Activated CD4-positive, alpha-beta T cell treated with anti-CD3 and anti-CD28 coated beads for 48 hours (primary cell): ENCODE data around the gene STAT3.
A peak's percentile ranks its signal among the peaks of the same experiment; 100 is the strongest.
"Not testable (repeated sequence)": the region's sequence is repeated elsewhere in the genome, so short reads cannot be mapped to it uniquely, and the experiment has no call there.

ENCODE experiments used
- DNase-seq: peaks from one replicate; pipeline ENCODE4 v3.0.0-alpha.2; 2020

Gene STAT3

GRCh38 chr17:42388381-42389134, at the start of gene STAT3:
Gene STAT3, minus strand, starts transcription at chr17:42388442. Its CDS starts 39,926 bp downstream, at chr17:42348516.
- peak; percentile 100 for DNase-seq

DNA sequence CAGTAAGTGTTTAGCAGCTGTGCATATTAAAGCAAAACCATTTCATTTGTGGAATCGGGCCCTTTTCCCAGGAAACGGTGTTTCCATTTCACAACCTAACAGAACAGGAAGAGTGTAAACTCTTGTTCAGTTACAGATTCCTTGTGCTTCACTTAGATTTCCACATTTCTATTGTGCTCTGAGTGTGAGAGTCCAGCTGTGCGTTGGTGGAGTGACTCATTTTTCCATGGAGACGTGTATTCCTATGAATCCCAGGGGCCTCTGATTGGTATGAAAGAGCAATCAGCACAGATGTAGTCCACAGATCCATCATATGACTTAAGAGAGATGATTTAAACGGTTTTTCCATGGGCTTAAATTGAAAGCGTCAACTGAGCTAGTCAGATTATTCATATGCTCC, 48.1 kb upstream of the STAT3 start:
- DNase-seq: no peak

GRCh38 chr17:42431758-42432161, 43.5 kb upstream of the STAT3 start:
- DNase-seq: no peak

DNA sequence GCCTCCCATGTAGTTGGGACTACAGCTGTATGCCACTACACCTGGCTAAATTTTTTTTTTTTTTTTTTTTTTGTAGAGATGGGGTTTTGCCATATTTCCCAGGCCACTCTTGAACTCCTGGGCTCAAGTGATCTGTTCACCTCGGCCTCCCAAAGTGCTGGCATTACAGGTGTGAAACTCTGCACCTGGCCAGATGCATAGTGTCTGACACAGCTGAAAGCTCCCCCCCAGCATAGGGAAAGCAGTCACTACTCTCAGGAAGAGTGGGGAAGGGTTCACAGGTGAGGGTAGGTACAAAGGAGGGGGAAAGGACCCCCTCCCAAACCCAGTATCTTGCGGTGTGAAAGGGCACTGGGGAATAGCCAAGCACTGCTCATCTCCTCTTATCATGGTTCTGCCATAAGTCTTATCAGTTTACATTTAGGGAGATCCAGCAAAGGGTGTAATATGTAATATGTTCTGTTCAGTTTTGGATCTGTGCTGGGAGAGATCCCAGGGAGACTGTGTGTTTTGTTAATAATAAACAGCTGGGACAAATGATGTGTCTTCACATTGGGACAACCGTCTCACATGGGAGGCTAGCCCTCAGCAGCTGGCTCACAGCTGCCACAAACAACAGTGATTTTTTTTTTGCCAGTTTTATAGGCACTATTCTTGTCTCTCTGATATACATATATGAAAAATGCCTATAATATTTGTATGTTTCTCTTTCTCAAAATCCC, 41.6 kb upstream of the STAT3 start:
- DNase-seq: no peak

- DNase-seq: peak; percentile 48
These were observed 40.1 kb upstream of the STAT3 start for GRCh38 chr17:42428141-42428944.

DNA sequence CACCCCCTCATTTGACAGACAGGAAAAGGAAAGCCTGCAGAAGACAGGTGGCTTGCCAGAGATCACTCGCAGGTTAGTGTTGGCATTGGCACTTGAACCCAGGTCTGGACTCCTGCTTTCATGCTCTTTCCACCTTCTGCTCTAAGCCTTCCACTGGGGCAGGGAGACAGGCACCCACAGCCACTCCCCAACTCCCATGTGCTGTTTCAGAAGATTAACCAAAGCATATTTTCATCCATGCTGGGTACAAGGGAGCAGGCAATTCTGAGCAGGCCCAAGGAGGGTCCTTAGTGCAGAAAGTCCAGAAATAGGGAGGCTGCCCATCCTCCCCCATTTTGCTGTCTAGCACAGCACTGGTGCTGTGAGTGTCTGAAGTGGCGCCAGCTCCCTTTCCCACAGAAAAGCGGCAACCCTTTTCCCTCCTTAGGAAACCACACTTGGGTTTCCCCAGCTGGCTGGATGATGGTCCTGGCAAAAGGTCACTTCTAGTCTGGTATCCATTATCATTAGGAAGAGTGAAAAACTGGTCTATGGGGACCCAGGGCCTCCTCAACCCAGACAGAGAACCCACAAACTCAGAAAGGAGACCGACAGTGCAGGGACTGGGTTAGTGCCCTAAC, 36.9 kb upstream of the STAT3 start:
- no peak for DNase-seq

- no peak for DNase-seq
These were observed 35.5 kb upstream of the STAT3 start for GRCh38 chr17:42423766-42424165.

DNA sequence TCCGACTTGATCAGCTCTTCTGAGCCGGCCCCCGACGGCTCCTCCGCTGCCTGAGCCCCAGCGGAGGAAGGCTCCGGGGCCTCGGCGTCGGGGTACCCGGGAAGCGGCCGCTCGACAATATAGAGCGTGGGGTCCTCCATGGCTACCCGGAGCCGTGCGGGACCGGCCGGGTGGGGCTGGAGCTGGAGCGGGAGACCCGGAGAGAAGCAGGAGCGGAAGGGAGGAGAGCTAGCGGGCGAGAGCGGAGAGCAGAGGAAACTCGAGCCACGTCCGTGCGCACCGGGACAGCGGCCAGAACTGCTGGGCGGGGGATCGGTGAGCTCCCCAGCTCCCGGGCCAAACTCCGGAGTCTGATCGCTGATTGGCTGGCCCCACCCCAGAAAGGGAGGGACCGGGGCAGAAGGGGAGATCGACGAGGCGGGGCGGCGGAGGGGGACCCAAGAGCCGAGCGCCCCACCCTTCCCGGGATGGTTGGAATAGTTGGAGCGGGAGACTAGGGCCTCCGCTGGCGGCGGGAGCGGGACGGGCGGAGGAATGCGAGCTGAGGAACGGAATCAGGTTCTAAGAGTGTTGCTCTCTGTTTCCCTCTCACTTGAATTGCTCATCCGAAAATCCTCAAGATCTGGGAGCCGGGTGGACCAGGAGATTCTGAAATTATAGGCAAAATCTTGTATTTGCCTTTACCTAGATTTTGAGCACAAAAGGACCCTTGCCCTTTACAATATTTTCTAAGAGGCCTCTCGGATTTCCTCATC, 34.9 kb upstream of the STAT3 start, which contains the start of gene CAVIN1:
Gene CAVIN1 (minus strand): TSS at position 299 of the 755 bp plus-strand sequence. CDS start 159 bp downstream, at position 140.
- peak; percentile 47 for DNase-seq

- DNase-seq: peak; percentile 67
These were observed 34.2 kb upstream of the STAT3 start for GRCh38 chr17:42422412-42422957.

GRCh38 chr17:42421507-42422338, 33.5 kb upstream of the STAT3 start:
- DNase-seq: no peak

- DNase-seq: no peak
These were observed 32.9 kb upstream of the STAT3 start for GRCh38 chr17:42421136-42421506.

DNA sequence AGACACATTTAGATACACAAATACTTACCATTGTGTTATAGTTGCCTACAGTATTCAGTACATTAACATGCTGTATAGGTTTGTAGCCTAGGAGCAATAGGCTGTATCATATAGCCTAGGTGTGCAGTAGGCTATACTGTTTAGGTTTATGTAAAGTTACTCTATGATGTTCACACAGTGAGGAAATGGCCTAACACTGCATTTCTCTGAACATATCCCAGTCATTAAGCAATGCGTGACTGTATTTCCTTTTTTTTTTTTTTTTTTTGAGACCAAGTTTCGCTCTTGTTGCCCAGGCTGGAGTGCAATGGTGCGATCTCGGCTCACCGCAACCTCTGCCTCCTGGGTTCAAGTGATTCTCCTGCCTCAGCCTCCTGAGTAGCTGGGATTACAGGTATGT, 29.7 kb upstream of the STAT3 start:
- DNase-seq: not testable (repeated sequence)

DNA sequence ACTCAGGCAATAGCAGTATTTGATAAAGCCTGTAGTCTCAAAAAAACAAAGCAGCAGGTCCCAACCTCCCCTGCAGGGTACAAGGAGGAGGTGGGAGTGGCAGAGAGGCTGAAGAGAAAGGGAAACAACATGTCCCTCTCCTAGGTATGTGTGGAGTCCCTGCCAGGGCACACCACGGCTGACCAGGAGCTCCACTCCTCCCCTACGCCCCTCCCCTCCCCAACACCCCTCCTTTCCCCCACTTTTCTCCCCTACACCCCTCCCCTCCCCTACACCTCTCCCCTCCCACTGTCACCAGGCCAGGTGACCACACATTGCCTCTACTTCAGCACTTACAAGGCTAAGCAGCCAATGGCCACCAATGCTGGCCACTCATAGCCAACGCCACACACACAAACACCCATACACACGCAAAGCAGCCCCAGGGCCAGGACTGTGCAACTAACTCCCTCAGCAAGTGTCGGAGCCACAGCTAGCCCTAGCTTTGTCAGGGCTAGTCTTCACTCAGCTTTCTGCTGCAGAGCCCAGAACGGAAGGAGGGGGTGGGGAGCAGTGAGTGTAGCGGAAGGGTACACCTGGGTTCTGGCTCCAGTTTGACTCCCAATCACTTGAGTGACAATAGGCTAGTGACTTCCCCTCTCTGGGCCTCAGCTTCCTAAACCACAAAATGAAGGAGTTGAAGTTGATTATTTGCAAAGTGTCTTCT, 26.6 kb upstream of the STAT3 start:
- peak; percentile 79 for DNase-seq

- no peak for DNase-seq
These were observed 25.3 kb upstream of the STAT3 start for GRCh38 chr17:42413464-42414040.

DNA sequence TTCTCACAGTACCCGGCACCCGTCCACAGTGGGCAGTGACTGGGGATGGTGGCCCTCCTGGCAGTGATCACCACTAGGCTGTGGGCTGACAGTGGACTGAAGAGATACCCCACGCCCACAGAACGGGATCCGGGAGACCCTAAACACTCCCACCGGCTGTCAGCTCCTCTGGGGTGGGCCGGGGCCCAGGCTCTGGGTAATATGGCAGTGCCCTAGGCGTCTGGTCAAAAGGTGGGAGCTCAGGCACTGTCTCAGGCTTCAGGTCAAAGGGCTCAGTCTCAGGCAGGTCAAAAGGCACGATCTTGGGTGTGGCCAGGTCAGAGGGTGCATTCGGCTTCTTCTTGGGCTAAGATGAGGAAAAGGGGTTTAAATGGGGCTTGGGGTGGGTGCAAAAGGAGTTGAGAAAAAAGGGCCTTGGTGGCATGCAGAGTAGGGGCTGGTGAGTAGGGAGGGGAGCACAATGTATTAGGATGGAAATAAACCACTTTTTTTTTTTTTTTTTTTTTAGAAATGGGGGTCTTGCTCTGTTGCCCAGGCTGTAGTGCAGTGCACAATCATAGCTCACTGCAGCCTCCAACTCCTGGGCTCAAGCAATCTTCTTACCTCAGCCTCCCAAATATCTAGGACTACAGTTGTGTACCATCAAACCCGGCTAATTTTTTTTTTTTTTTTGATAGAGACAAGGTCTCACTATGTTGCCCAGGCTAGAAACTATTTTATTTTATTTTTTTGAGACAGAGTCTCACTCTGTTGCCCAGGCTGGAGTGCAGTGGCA, 23.9 kb upstream of the STAT3 start:
- no peak for DNase-seq

- DNase-seq: no peak
These were observed 23.1 kb upstream of the STAT3 start for GRCh38 chr17:42411361-42411760.

DNA sequence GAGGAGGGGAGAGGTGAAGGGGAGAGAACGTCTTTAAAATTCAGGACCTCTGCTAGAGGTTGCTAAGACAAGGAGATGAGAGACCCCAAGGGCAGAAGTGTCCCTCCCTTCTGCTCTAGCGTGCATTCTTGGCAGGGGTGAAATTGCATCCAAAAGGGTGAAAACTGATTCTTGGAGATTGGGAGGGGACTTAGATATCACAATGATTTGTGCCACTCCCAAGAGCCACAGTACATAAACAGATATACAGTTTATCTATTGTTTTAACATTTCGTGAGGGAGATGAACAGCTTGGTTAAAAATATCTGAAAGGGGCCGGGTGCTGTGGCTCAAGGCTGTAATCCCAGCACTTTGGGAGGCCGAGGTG, 22.1 kb upstream of the STAT3 start:
- no peak for DNase-seq

DNA sequence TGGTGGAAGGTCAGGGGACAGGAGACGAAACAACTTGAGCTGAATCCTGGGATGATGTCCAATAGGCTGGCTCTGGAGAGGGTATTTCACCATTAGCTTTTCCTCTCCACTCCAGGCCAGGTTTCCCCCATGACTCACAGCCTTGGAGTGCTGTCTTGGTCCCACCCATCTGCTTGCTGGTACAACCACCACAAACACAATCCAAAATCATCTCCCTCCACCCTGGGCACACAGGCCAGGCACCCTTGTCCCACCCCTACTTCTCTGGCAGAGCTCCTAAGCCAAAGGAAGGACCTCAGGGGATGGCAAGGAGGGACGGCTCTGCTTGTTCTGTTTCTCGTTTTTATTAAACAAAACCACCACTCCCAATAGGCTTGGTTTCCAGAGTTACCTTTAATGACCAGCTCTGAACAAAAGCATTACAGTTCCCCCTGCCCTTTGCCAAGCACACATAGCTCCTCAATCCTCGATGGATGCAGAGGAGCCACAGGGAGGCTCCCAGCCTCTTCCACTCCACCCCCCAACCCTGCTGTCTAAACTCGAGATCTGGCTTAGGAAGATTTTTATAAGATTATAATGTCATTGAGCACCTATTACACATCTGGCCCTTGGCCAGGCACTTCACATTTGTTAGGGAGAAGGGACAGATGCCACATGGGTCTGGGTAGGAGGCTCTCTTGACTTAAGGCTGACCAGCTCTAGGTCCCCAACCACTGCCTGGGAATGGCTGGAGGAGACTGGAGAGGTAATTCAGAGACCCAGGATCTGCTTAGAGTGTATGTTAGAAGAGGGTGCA, 21.5 kb upstream of the STAT3 start:
- no peak for DNase-seq
